Liver (tissue), 9 donors: Measurements from ENCODE around the gene HOXD8. TPM values are rescaled to one million over a fixed set of nuclear protein-coding genes. Genes with fewer than 3 reads are reported as not detected.

Experiments used
- DNase-seq: peaks from one replicate; pipeline ENCODE4 v3.0.0-alpha.2; 2017; ENCODE audit warnings: low spot score
- H3K27ac ChIP-seq, 2 donors: one replicate each; pipeline ENCODE4 v1.7.0; 2013; ENCODE audit warnings: inconsistent platforms in 2 of 2, low read length in 2 of 2, control low read depth in 1 of 2, low read depth in 1 of 2, mild to moderate bottlenecking in 1 of 2
- H3K27me3 ChIP-seq, 4 donors: one replicate each; pipeline versions ENCODE4 v1.6.1 to v1.7.0; 2013; ENCODE audit warnings: low read length in 3 of 4, inconsistent platforms in 1 of 4, mild to moderate bottlenecking in 1 of 4, moderate library complexity in 1 of 4; ENCODE audit not compliant: control insufficient read depth in 4 of 4, insufficient read depth in 4 of 4
- H3K36me3 ChIP-seq, 4 donors: one replicate each; pipeline versions ENCODE4 v1.6.1 to v1.7.0; 2013; ENCODE audit warnings: low read length in 3 of 4, mild to moderate bottlenecking in 3 of 4, low read depth in 1 of 4, moderate library complexity in 1 of 4; ENCODE audit not compliant: control insufficient read depth in 4 of 4, insufficient read depth in 3 of 4
- H3K4me1 ChIP-seq, 4 donors: one replicate each; pipeline versions ENCODE4 v1.6.1 to v1.7.0; 2013; ENCODE audit warnings: low read length in 3 of 4, mild to moderate bottlenecking in 3 of 4, moderate library complexity in 1 of 4; ENCODE audit not compliant: control insufficient read depth in 4 of 4, insufficient read depth in 4 of 4
- H3K4me3 ChIP-seq, 3 donors: one replicate each; pipeline versions ENCODE4 v1.6.1 to v1.7.0; 2013; ENCODE audit warnings: low read length in 3 of 3, control low read depth in 1 of 3, low read depth in 1 of 3, mild to moderate bottlenecking in 1 of 3
- H3K9ac ChIP-seq, 2 donors: one replicate each; pipeline ENCODE4 v1.7.0; 2013; ENCODE audit warnings: low read length in 2 of 2, mild to moderate bottlenecking in 2 of 2, moderate library complexity in 2 of 2, control low read depth in 1 of 2, low read depth in 1 of 2
- H3K9me3 ChIP-seq, 4 donors: one replicate each; pipeline versions ENCODE4 v1.6.1 to v1.7.0; 2013; ENCODE audit warnings: low read length in 3 of 4; ENCODE audit not compliant: control insufficient read depth in 4 of 4
- ATF3 ChIP-seq: IDR thresholded peaks from 2 replicates; pipeline ENCODE4 v1.6.1; 2016; ENCODE audit warnings: antibody characterized with exemption
- CTCF ChIP-seq: fragments of 150-350 bp; IDR thresholded peaks from 2 replicates; pipeline ENCODE4 v1.5.1; 2017; ENCODE audit warnings: improper control_type of control experiment, low read depth, low read length; ENCODE audit not compliant: missing input control
- HNF4A ChIP-seq, 2 donors: conservative IDR thresholded peaks; 2 replicates each; pipeline ENCODE4 v1.6.1; 2016; ENCODE audit warnings: antibody characterized with exemption in 2 of 2, mild to moderate bottlenecking in 2 of 2
- HNF4G ChIP-seq: IDR thresholded peaks from 2 replicates; pipeline ENCODE4 v1.6.1; 2016; ENCODE audit warnings: antibody characterized with exemption
- JUND ChIP-seq, 2 donors: IDR thresholded peaks; 2 replicates each; pipeline ENCODE4 v1.6.1; 2016; ENCODE audit warnings: antibody characterized with exemption in 2 of 2
- NR2F2 ChIP-seq: IDR thresholded peaks from 2 replicates; pipeline ENCODE4 v1.6.1; 2016; ENCODE audit warnings: antibody characterized with exemption
- REST ChIP-seq: IDR thresholded peaks from 2 replicates; pipeline ENCODE4 v1.6.1; 2016; ENCODE audit warnings: antibody characterized with exemption, mild to moderate bottlenecking
- RXRA ChIP-seq, 2 donors: IDR thresholded peaks; 2 replicates each; pipeline ENCODE4 v1.6.1; 2017 to 2018; ENCODE audit warnings: antibody characterized with exemption in 2 of 2, mild to moderate bottlenecking in 1 of 2
- SP1 ChIP-seq: IDR thresholded peaks from 2 replicates; pipeline ENCODE4 v1.6.1; 2018; ENCODE audit warnings: antibody characterized with exemption, mild to moderate bottlenecking
- TAF1 ChIP-seq: conservative IDR thresholded peaks from 2 replicates; pipeline ENCODE4 v1.6.1; 2016; ENCODE audit warnings: antibody characterized with exemption, mild to moderate bottlenecking
- YY1 ChIP-seq: IDR thresholded peaks from 2 replicates; pipeline ENCODE4 v1.6.1; 2016; ENCODE audit warnings: antibody characterized with exemption, mild to moderate bottlenecking
- ZBTB33 ChIP-seq: IDR thresholded peaks from 2 replicates; pipeline ENCODE4 v1.6.1; 2016; ENCODE audit warnings: antibody characterized with exemption
- WGBS: extraction: QIAGEN DNeasy Blood & Tissue Kit; methylation state at CpG from one replicate; pipeline ENCODE4 v1.1.7; 2013; 5-methylcytosine and 5-hydroxymethylcytosine counted together
- polyA plus RNA-seq, 2 donors: library from polyadenylated mRNA; stranded (reverse) in 1 of 2; unstranded in 1 of 2; fragments of 200-250 nt in 1 of 2; fragments of >200 nt in 1 of 2; fragmentation: Nextera tagmentation in 1 of 2; extraction: Ambion mirVana in 1 of 2; gene quantifications; one replicate each; pipeline versions ENCODE4 v1.2.1 to v1.2.3, GENCODE V29; 2013 to 2015
- total RNA-seq, 2 donors: library from RNA; depleted of rRNA; stranded (reverse); fragments of >200 nt; gene quantifications; one replicate each; pipeline ENCODE4 v1.2.3, GENCODE V29; 2014
- donor health status: healthy.
- donor health status: healthy.
- donor health status: healthy.
- donor health status: healthy.
- donor health status: healthy.

Gene HOXD8
- total and polyA plus RNA-seq, 4 donors, result 0.06 to 0.19 (median 0.08) TPM; not detected in 1

- Histone ChIP-seq H3K4me3 (peak overlapping the region in 1 of 3 donors; percentile 44), H3K27ac (no peak overlapping the region), H3K9ac (no peak overlapping the region), H3K36me3 (no peaks in the 10 kb centered on the region), H3K27me3 (peaks cover 8 to 66% (median 24%) of the 10 kb centered on the region in 4 donors), H3K9me3 (peaks cover 0 to 11% (median 0%) of the 10 kb centered on the region in 4 donors), H3K4me1 (peaks cover 2 to 14% (median 6%) of the 10 kb centered on the region in 4 donors)
- TF ChIP-seq JUND (IDR thresholded peaks at IDR 0.05), result no peak
- no peak for TF ChIP-seq YY1
- TF ChIP-seq RXRA (IDR thresholded peaks at IDR 0.05), result no peak
- TF ChIP-seq CTCF, result no peak
- DNase-seq, result no peak
- WGBS, result 5% methylated on average over 43 of the region's 43 CpGs
Observed at GRCh38 chr2:176129813-176130146, 275 bp downstream of the HOXD8 start.

GRCh38 chr2:176130147-176130956, 847 bp downstream of the HOXD8 start:
- peaks cover 2 to 14% (median 6%) of the 10 kb centered on the region in 4 donors for H3K4me1 ChIP-seq
- H3K9ac ChIP-seq, result no peak overlapping the region
- DNase-seq, result no peak
- H3K27me3 ChIP-seq, result peaks cover 5 to 65% (median 25%) of the 10 kb centered on the region in 4 donors
- TF ChIP-seq NR2F2 (no peak), HNF4G (no peak), REST (no peak), SP1 (no peak), TAF1 (no peak), RXRA (IDR thresholded peaks at IDR 0.05) (no peak), HNF4A (conservative IDR thresholded peaks at IDR 0.05) (no peak), ATF3 (no peak), ZBTB33 (no peak)
- no peak overlapping the region for H3K27ac ChIP-seq
- H3K4me3 ChIP-seq, result peak overlapping the region in 1 of 3 donors; percentile 44
- H3K9me3 ChIP-seq, result peaks cover 0 to 11% (median 0%) of the 10 kb centered on the region in 4 donors
- 4% methylated on average over 100 of the region's 100 CpGs for WGBS
- no peaks in the 10 kb centered on the region for H3K36me3 ChIP-seq
